Caco-2 (cell line): Measurements from ENCODE around the gene KCNG1. TPM values are rescaled to one million over a fixed set of nuclear protein-coding genes. Genes with fewer than 3 reads are reported as not detected.

Source experiments
- BruUV-seq: library from RNA; stranded (reverse); fragments of 400-500 nt; replicated peaks from 2 replicates; lab custom pipeline; 2021; lab: Mats Ljungman, UMichigan
- CTCF ChIA-PET: fragments of 300-600 bp; sonication (Branson Sonifier 250); formaldehyde crosslinking; loops from one replicate; lab custom pipeline; 2022; ENCODE audit warnings: antibody characterized with exemption; lab: Charles Lee
- POLR2A ChIA-PET: fragments of 300-600 bp; sonication (Branson Sonifier 250); formaldehyde crosslinking; loops from one replicate; lab custom pipeline; 2022; ENCODE audit warnings: antibody characterized with exemption; lab: Charles Lee
- DNase-seq, 2 experiments: peaks; one replicate each; pipeline versions ENCODE4 v3.0.0 to v3.0.0-alpha.2; 2020 to 2022
- H3K27me3 ChIP-seq: replicated peaks from 2 replicates; pipeline ENCODE4 v1.6.0; 2011; ENCODE audit warnings: low read length; ENCODE audit not compliant: control insufficient read depth, insufficient read depth
- H3K36me3 ChIP-seq: 2 replicates; pipeline ENCODE4 v1.5.1; 2011; ENCODE audit warnings: low read length; ENCODE audit not compliant: control insufficient read depth, insufficient read depth
- H3K4me1 ChIP-seq: fragments of 250-450 bp; sonication (Bioruptor Pico); 2 replicates; pipeline ENCODE4 v1.5.1; 2020; ENCODE audit warnings: mild to moderate bottlenecking
- H3K4me3 ChIP-seq: 2 replicates; pipeline ENCODE4 v1.5.1; 2011; ENCODE audit warnings: low read depth, mild to moderate bottlenecking, control low read depth, low read length
- H3K9me3 ChIP-seq: fragments of 250-450 bp; sonication (Bioruptor Pico); 2 replicates; pipeline ENCODE4 v1.5.1; 2020; ENCODE audit warnings: mild to moderate bottlenecking, moderate library complexity
- H3K27ac Mint-ChIP-seq: one replicate; pipeline ENCODE4 v1.8.0; 2022; ENCODE audit warnings: mixed read lengths; ENCODE audit not compliant: unreplicated experiment
- H3K27me3 Mint-ChIP-seq: one replicate; pipeline ENCODE4 v1.8.0; 2022; ENCODE audit warnings: mixed read lengths; ENCODE audit not compliant: insufficient read depth, unreplicated experiment
- H3K36me3 Mint-ChIP-seq: one replicate; pipeline ENCODE4 v1.8.0; 2022; ENCODE audit warnings: mild to moderate bottlenecking, mixed read lengths; ENCODE audit not compliant: insufficient read depth, unreplicated experiment
- H3K4me1 Mint-ChIP-seq: one replicate; pipeline ENCODE4 v1.8.0; 2022; ENCODE audit warnings: low read depth, mixed read lengths; ENCODE audit not compliant: unreplicated experiment
- H3K4me3 Mint-ChIP-seq: one replicate; pipeline ENCODE4 v1.8.0; 2022; ENCODE audit warnings: mild to moderate bottlenecking, moderate library complexity, mixed read lengths; ENCODE audit not compliant: unreplicated experiment
- H3K9me3 Mint-ChIP-seq: one replicate; pipeline ENCODE4 v1.8.0; 2022; ENCODE audit warnings: mixed read lengths; ENCODE audit not compliant: unreplicated experiment
- CTCF ChIP-seq, 2 experiments: fragments of 200-600 bp in 1 of 2; IDR thresholded peaks; 1 replicate in 1 of 2; 2 replicates in 1 of 2; pipeline versions ENCODE4 v1.5.1 to v1.8.0; 2011 to 2022; ENCODE audit warnings: antibody characterized with exemption in 1 of 2, control low read depth in 1 of 2, inconsistent platforms in 1 of 2, low read depth in 1 of 2, low read length in 1 of 2, mild to moderate bottlenecking in 1 of 2, moderate library complexity in 1 of 2; ENCODE audit not compliant: insufficient read depth in 1 of 2, severe bottlenecking in 1 of 2, unreplicated experiment in 1 of 2
- intact Hi-C: fragments of 100-400 bp; cut with micrococcal nuclease; formaldehyde crosslinking; loops from one replicate; pipeline ENCODE4 v1.10.0; 2022; ENCODE audit not compliant: unreplicated experiment
- total RNA-seq: library from RNA; stranded (reverse); gene quantifications from 2 replicates; pipeline ENCODE4 v1.2.3, GENCODE V29; 2022

KCNG1 gene
- total RNA-seq, 1 experiment from 2014 or later = 1.5 TPM

DNA sequence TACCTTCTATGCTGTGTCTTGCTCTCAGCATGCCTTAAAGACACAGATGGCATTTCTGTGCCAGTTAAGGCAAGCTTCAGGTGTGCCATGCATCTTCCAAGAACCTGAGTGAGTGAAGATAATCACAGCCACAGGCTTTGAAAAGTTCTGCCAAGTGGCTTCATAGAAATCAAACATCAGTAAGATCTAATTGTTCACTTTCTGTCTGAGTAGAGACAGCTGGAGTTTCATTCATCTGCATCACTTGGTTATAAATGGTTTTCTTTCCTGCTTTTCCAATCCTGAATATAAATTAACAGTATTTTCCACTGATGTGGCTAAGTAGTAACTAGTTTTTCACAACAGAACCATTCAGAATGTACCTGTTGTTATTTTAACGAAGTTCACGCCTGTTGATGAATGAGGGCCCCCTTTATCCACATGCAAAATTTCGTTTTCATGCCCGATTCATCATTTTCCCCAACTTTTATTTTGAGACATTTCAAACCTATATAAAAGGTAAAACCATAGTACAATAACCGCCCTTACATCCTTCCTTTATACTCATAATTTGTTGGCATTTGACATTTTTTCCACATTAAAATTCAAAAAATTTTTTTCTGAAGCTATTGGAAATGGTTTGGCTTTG is 38.6 kb upstream of the KCNG1 start:
- Histone ChIP-seq H3K4me1 (no peaks in the 10 kb centered on the region), H3K9me3 (0 out of 2 replicates have a peak, but pooled peaks cover 3% of the 10 kb centered on the region), H3K4me3 (no peak overlapping the region), H3K36me3 (no peaks in the 10 kb centered on the region), H3K27me3 (peaks cover 1% of the 10 kb centered on the region; the same call in 1 of the 2 replicates)
- no peaks in the 10 kb centered on the region for H3K9me3 Mint-ChIP-seq
- H3K27ac Mint-ChIP-seq = no peak overlapping the region
- no peak for DNase-seq
- no peaks in the 10 kb centered on the region for H3K36me3 Mint-ChIP-seq
- CTCF ChIA-PET = interaction anchor here (0.6 kb wide), 1 partner anchor 252 kb away, joined by 3 read pairs; no protein-coding TSS in a partner anchor
- intact Hi-C loops = no loop called here
- H3K4me1 Mint-ChIP-seq = no peaks in the 10 kb centered on the region
- BruUV-seq = no TSS peak
- peaks cover 27% of the 10 kb centered on the region for H3K27me3 Mint-ChIP-seq
- no peak for TF ChIP-seq CTCF (IDR thresholded peaks at IDR 0.05; ENCODE audit: insufficient read depth in 1 of 2, low read depth in 1 of 2, low read length in 1 of 2, severe bottlenecking in 1 of 2, unreplicated experiment in 1 of 2)
- POLR2A ChIA-PET = no interaction called here
- H3K4me3 Mint-ChIP-seq = no peak overlapping the region

- TF ChIP-seq CTCF (IDR thresholded peaks at IDR 0.05; ENCODE audit: insufficient read depth in 1 of 2, low read depth in 1 of 2, low read length in 1 of 2, severe bottlenecking in 1 of 2, unreplicated experiment in 1 of 2) = no peak
- BruUV-seq = no TSS peak
- CTCF ChIA-PET = no interaction called here
Observed at GRCh38 chr20:51060301-51060700, 37.4 kb upstream of the KCNG1 start.

DNA sequence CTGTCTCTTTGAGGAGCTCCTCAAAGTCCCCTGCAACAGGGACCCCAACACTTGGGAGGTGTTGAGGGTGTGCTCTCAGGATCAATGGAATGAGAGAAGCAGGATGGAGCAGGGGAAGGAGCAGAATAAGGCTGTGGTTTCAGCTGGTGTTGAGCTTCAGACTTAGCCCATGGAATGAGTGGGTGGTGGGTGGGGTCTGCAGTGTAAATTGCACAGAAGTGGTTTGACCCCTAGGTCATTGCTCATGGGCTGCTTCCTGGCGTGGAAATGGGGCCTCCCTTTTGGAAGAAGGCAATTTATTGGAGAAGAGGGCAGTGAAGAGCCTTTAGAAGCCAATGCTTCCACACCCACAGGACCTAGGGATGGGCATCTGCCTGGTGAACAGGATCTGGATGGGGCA is 37.0 kb upstream of the KCNG1 start:
- TF ChIP-seq CTCF (IDR thresholded peaks at IDR 0.05; ENCODE audit: insufficient read depth in 1 of 2, low read depth in 1 of 2, low read length in 1 of 2, severe bottlenecking in 1 of 2, unreplicated experiment in 1 of 2) = no peak
- intact Hi-C loops = loop anchor here (5.0 kb wide), 1 partner anchor 102 kb away; no protein-coding TSS in a partner anchor
- no peak for DNase-seq
- ChIA-PET CTCF (interaction anchor here (0.6 kb wide), 1 partner anchor 32 kb away, joined by 3 read pairs; no protein-coding TSS in a partner anchor), POLR2A (no interaction called here)
- H3K27ac Mint-ChIP-seq = no peak overlapping the region
- Histone ChIP-seq H3K27me3 (peaks cover 1% of the 10 kb centered on the region; the same call in 1 of the 2 replicates), H3K36me3 (no peaks in the 10 kb centered on the region), H3K4me3 (no peak overlapping the region), H3K9me3 (no peaks in the 10 kb centered on the region), H3K4me1 (no peaks in the 10 kb centered on the region)
- no peak overlapping the region for H3K4me3 Mint-ChIP-seq
- H3K4me1 Mint-ChIP-seq = no peaks in the 10 kb centered on the region
- no TSS peak for BruUV-seq
- H3K27me3 Mint-ChIP-seq = peaks cover 30% of the 10 kb centered on the region
- H3K36me3 Mint-ChIP-seq = no peaks in the 10 kb centered on the region
- no peaks in the 10 kb centered on the region for H3K9me3 Mint-ChIP-seq

More at GRCh38 chr20:51060301-51060700, 37.4 kb upstream of the KCNG1 start:
- peaks cover 1% of the 10 kb centered on the region; the same call in 1 of the 2 replicates for H3K27me3 ChIP-seq
- Mint-ChIP-seq H3K4me3 (no peak overlapping the region), H3K36me3 (no peaks in the 10 kb centered on the region), H3K4me1 (no peaks in the 10 kb centered on the region), H3K27ac (no peak overlapping the region), H3K9me3 (no peaks in the 10 kb centered on the region), H3K27me3 (peaks cover 27% of the 10 kb centered on the region)
- intact Hi-C loops = no loop called here
- POLR2A ChIA-PET = no interaction called here
- no peak for DNase-seq
- H3K4me3 ChIP-seq = no peak overlapping the region
- no peaks in the 10 kb centered on the region for H3K4me1 ChIP-seq
- no peaks in the 10 kb centered on the region for H3K9me3 ChIP-seq
- no peaks in the 10 kb centered on the region for H3K36me3 ChIP-seq
